Panc1 (cell line): ENCODE results near the gene FGF14.
"Not testable (repeated sequence)": the region's sequence is repeated elsewhere in the genome, so short reads cannot be mapped to it uniquely, and the experiment has no call there.

Experiments
- POLR2AphosphoS5 ChIP-seq: IDR thresholded peaks from 2 replicates; pipeline ENCODE4 v1.6.1; 2012; ENCODE audit warnings: mild to moderate bottlenecking, low read depth, low read length, moderate library complexity
- REST ChIP-seq, 2 experiments: IDR thresholded peaks; 2 replicates each; pipeline ENCODE4 v1.6.1; 2011 to 2012; ENCODE audit warnings: low read depth in 2 of 2, control low read depth in 1 of 2, low read length in 1 of 2, mild to moderate bottlenecking in 1 of 2, moderate library complexity in 1 of 2; ENCODE audit not compliant: insufficient read depth in 1 of 2
- TCF7L2 ChIP-seq: IDR thresholded peaks from 2 replicates; pipeline ENCODE4 v1.6.1; 2011; ENCODE audit warnings: mild to moderate bottlenecking, low read depth, low read length, inconsistent platforms
- TF ChIP-seq, protein P1 (sequence below): fragments of 450-650 bp; IDR thresholded peaks from 2 replicates; pipeline ENCODE4 v1.5.1; 2017; ENCODE audit warnings: mild to moderate bottlenecking

- TF ChIP-seq TCF7L2; REST (IDR thresholded peaks at IDR 0.05; ENCODE audit: insufficient read depth in 1 of 2, low read depth in 2 of 2, low read length in 1 of 2); POLR2AphosphoS5: not testable (repeated sequence)
- TF ChIP-seq, protein P1, sequence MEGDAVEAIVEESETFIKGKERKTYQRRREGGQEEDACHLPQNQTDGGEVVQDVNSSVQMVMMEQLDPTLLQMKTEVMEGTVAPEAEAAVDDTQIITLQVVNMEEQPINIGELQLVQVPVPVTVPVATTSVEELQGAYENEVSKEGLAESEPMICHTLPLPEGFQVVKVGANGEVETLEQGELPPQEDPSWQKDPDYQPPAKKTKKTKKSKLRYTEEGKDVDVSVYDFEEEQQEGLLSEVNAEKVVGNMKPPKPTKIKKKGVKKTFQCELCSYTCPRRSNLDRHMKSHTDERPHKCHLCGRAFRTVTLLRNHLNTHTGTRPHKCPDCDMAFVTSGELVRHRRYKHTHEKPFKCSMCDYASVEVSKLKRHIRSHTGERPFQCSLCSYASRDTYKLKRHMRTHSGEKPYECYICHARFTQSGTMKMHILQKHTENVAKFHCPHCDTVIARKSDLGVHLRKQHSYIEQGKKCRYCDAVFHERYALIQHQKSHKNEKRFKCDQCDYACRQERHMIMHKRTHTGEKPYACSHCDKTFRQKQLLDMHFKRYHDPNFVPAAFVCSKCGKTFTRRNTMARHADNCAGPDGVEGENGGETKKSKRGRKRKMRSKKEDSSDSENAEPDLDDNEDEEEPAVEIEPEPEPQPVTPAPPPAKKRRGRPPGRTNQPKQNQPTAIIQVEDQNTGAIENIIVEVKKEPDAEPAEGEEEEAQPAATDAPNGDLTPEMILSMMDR = not testable (repeated sequence)
Observed at GRCh38 chr13:101837778-101838177, 564.1 kb downstream of the FGF14 start.
